Measurements from ENCODE around the gene FAM222A.

FAM222A gene

DNA sequence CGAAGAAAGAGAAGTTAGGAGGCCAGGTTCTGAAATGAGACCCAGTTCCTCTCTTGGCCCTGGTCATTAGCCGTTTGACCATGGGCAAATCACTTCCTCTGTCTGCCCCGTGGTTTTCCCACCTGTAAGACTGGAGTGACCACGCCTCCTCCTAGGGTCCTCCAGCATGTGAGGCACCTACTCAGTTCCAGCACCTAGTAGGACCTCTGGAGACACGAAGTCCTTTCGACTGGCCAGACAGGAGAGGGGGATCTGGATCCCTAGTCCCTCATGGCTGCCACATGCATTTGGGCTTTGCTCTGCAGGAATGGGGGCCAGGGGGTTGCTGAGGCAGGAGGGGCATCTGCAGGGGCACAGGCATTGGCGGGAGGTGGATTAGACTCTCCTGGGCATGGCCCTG, 103.2 kb downstream of the FAM222A start:
- Histone ChIP-seq H3K9me3 (ENCODE audit: insufficient read depth, low read length) (no peaks in the 10 kb centered on the region), H2AFZ (ENCODE audit: low read depth, low read length) (no peak overlapping the region), H3K4me3 (ENCODE audit: low read length) (no peak overlapping the region), H3K36me3 (replicated peaks; ENCODE audit: low read depth, low read length) (no peaks in the 10 kb centered on the region), H3K27me3 (ENCODE audit: low read depth, low read length) (peaks cover 29% of the 10 kb centered on the region), H3K27ac (ENCODE audit: low read length) (no peak overlapping the region), H4K20me1 (ENCODE audit: insufficient read depth, low read length) (no peaks in the 10 kb centered on the region), H3K79me2 (ENCODE audit: low read length) (no peaks in the 10 kb centered on the region), H3K9ac (ENCODE audit: low read length) (no peak overlapping the region), H3K4me1 (ENCODE audit: low read length) (no peaks in the 10 kb centered on the region), H3K4me2 (ENCODE audit: low read length) (no peak overlapping the region)
- TF ChIP-seq CTCF (IDR thresholded peaks at IDR 0.05; ENCODE audit: low read depth, low read length) (no peak), EZH2phosphoT487 (IDR thresholded peaks at IDR 0.05; ENCODE audit: low read depth) (no peak)

GRCh38 chr12:109817627-109818231, 104.1 kb downstream of the FAM222A start:
- Histone ChIP-seq H4K20me1 (ENCODE audit: insufficient read depth, low read length) (no peaks in the 10 kb centered on the region), H3K9me3 (ENCODE audit: insufficient read depth, low read length) (no peaks in the 10 kb centered on the region), H3K27ac (ENCODE audit: low read length) (no peak overlapping the region), H3K4me3 (ENCODE audit: low read length) (no peak overlapping the region), H3K36me3 (replicated peaks; ENCODE audit: low read depth, low read length) (no peaks in the 10 kb centered on the region), H3K9ac (ENCODE audit: low read length) (no peak overlapping the region), H3K4me1 (ENCODE audit: low read length) (no peaks in the 10 kb centered on the region), H3K79me2 (ENCODE audit: low read length) (no peaks in the 10 kb centered on the region), H3K27me3 (ENCODE audit: low read depth, low read length) (peaks cover 29% of the 10 kb centered on the region), H2AFZ (ENCODE audit: low read depth, low read length) (no peak overlapping the region), H3K4me2 (ENCODE audit: low read length) (no peak overlapping the region)
- no peak for TF ChIP-seq EZH2phosphoT487 (IDR thresholded peaks at IDR 0.05; ENCODE audit: low read depth)
- TF ChIP-seq CTCF (IDR thresholded peaks at IDR 0.05; ENCODE audit: low read depth, low read length), result no peak

- Histone ChIP-seq H3K4me2 (ENCODE audit: low read length) (no peak overlapping the region), H4K20me1 (ENCODE audit: insufficient read depth, low read length) (no peaks in the 10 kb centered on the region), H3K9ac (ENCODE audit: low read length) (no peak overlapping the region), H3K27ac (ENCODE audit: low read length) (no peak overlapping the region), H3K79me2 (ENCODE audit: low read length) (no peaks in the 10 kb centered on the region), H3K4me3 (ENCODE audit: low read length) (no peak overlapping the region), H2AFZ (ENCODE audit: low read depth, low read length) (no peak overlapping the region), H3K27me3 (ENCODE audit: low read depth, low read length) (peaks cover 29% of the 10 kb centered on the region), H3K9me3 (ENCODE audit: insufficient read depth, low read length) (no peaks in the 10 kb centered on the region), H3K36me3 (replicated peaks; ENCODE audit: low read depth, low read length) (no peaks in the 10 kb centered on the region), H3K4me1 (ENCODE audit: low read length) (no peaks in the 10 kb centered on the region)
- TF ChIP-seq EZH2phosphoT487 (IDR thresholded peaks at IDR 0.05; ENCODE audit: low read depth) (no peak), CTCF (IDR thresholded peaks at IDR 0.05; ENCODE audit: low read depth, low read length) (no peak)
Measured at GRCh38 chr12:109818253-109818652, 104.6 kb downstream of the FAM222A start.

GRCh38 chr12:109818905-109819500, 105.4 kb downstream of the FAM222A start:
- TF ChIP-seq EZH2phosphoT487 (IDR thresholded peaks at IDR 0.05; ENCODE audit: low read depth) (no peak), CTCF (IDR thresholded peaks at IDR 0.05; ENCODE audit: low read depth, low read length) (no peak)
- Histone ChIP-seq H3K79me2 (ENCODE audit: low read length) (no peaks in the 10 kb centered on the region), H2AFZ (ENCODE audit: low read depth, low read length) (no peak overlapping the region), H3K4me1 (ENCODE audit: low read length) (no peaks in the 10 kb centered on the region), H3K9ac (ENCODE audit: low read length) (no peak overlapping the region), H3K27me3 (ENCODE audit: low read depth, low read length) (peaks cover 29% of the 10 kb centered on the region), H3K9me3 (ENCODE audit: insufficient read depth, low read length) (no peaks in the 10 kb centered on the region), H3K27ac (ENCODE audit: low read length) (no peak overlapping the region), H3K36me3 (replicated peaks; ENCODE audit: low read depth, low read length) (no peaks in the 10 kb centered on the region), H3K4me3 (ENCODE audit: low read length) (no peak overlapping the region), H3K4me2 (ENCODE audit: low read length) (no peak overlapping the region), H4K20me1 (ENCODE audit: insufficient read depth, low read length) (no peaks in the 10 kb centered on the region)

Measured in OCI-LY3 (cell line).